K562 (cell line): ENCODE results near the gene TAF4. TPM values are rescaled to one million over a fixed set of nuclear protein-coding genes. Genes with fewer than 3 reads are reported as not detected.
A peak's percentile ranks its signal among the peaks of the same experiment; 100 is the strongest.

Source experiments
- BACH1 ChIP-seq: fragments of 200-800 bp; sonication (Bioruptor generic); IDR thresholded peaks from 2 replicates; pipeline ENCODE4 v1.6.1; 2016; ENCODE audit warnings: missing genetic modification characterization, missing compliant biosample characterization
- CBX8 ChIP-seq: fragments of 200-600 bp; sonication (generic); IDR thresholded peaks from 2 replicates; pipeline ENCODE4 v1.6.1; 2012; ENCODE audit warnings: borderline replicate concordance, mixed run types, low read depth, mild to moderate bottlenecking, moderate library complexity, mixed read lengths, low read length, control low read depth, inconsistent platforms; ENCODE audit not compliant: poor library complexity, severe bottlenecking; ENCODE audit errors: extremely low read depth
- E2F6 ChIP-seq, 2 experiments: IDR thresholded peaks; 2 replicates each; pipeline ENCODE4 v1.6.1; 2011; ENCODE audit warnings: borderline replicate concordance in 1 of 2, control low read depth in 1 of 2, low read depth in 1 of 2, low read length in 1 of 2, mild to moderate bottlenecking in 1 of 2, mixed read lengths in 1 of 2, moderate library complexity in 1 of 2; ENCODE audit not compliant: insufficient read depth in 1 of 2, insufficient read length in 1 of 2, poor library complexity in 1 of 2, severe bottlenecking in 1 of 2; ENCODE audit errors: extremely low read depth in 1 of 2
- FOXK2 ChIP-seq, 2 experiments: fragments of 450-650 bp; IDR thresholded peaks in 1 of 2; conservative IDR thresholded peaks in 1 of 2; 2 replicates each; pipeline ENCODE4 v1.6.1; 2016; ENCODE audit warnings: low read depth in 2 of 2, mild to moderate bottlenecking in 1 of 2
- GABPB2 ChIP-seq: fragments of 250-450 bp; sonication (Bioruptor Pico); conservative IDR thresholded peaks from 2 replicates; pipeline ENCODE4 v1.5.1; 2021; ENCODE audit warnings: mild to moderate bottlenecking
- GATAD2A ChIP-seq: fragments of 450-650 bp; IDR thresholded peaks from 2 replicates; pipeline ENCODE4 v1.6.1; 2017
- GATAD2B ChIP-seq: fragments of 450-650 bp; IDR thresholded peaks from 2 replicates; pipeline ENCODE4 v1.6.1; 2017; ENCODE audit warnings: mild to moderate bottlenecking, borderline replicate concordance
- MYC ChIP-seq, 2 experiments: fragments of 250-450 bp in 1 of 2; sonication (Bioruptor Pico) in 1 of 2; IDR thresholded peaks; 2 replicates each; pipeline versions ENCODE4 v1.5.1 to v1.6.1; 2012 to 2021; ENCODE audit warnings: low read depth in 2 of 2, borderline replicate concordance in 1 of 2, improper control_type of control experiment in 1 of 2, low read length in 1 of 2, mild to moderate bottlenecking in 1 of 2, moderate library complexity in 1 of 2
- NFE2 ChIP-seq: IDR thresholded peaks from 2 replicates; pipeline ENCODE4 v1.6.1; 2014; ENCODE audit warnings: antibody characterized with exemption, low read depth
- POU5F1 ChIP-seq: fragments of 150-350 bp; IDR thresholded peaks from 2 replicates; pipeline ENCODE4 v1.6.1; 2014; ENCODE audit warnings: borderline replicate concordance, low read length, low read depth, mild to moderate bottlenecking; ENCODE audit not compliant: partially characterized antibody
- PTTG1 ChIP-seq: fragments of 450-650 bp; IDR thresholded peaks from 2 replicates; pipeline ENCODE4 v1.6.1; 2016; ENCODE audit warnings: low read depth, mild to moderate bottlenecking, missing genetic modification characterization, missing compliant biosample characterization
- RBFOX2 ChIP-seq: fragments of 200-400 bp; formaldehyde crosslinking; IDR thresholded peaks from 2 replicates; pipeline ENCODE4 v1.6.1; 2017; ENCODE audit warnings: low read depth, mild to moderate bottlenecking, low read length, moderate library complexity
- RBM25 ChIP-seq: fragments of 200-400 bp; formaldehyde crosslinking; IDR thresholded peaks from 2 replicates; pipeline ENCODE4 v1.6.1; 2018; ENCODE audit warnings: low read length, low read depth, moderate library complexity; ENCODE audit not compliant: severe bottlenecking
- SIRT6 ChIP-seq: IDR thresholded peaks from one replicate; pipeline ENCODE4 v1.6.1; 2012; ENCODE audit warnings: low read depth, mild to moderate bottlenecking, control low read depth, inconsistent platforms, low read length, moderate library complexity
- SMARCA4 ChIP-seq: fragments of 450-650 bp; IDR thresholded peaks from 2 replicates; pipeline ENCODE4 v1.6.1; 2016
- SRSF7 ChIP-seq: fragments of 200-400 bp; formaldehyde crosslinking; optimal IDR thresholded peaks from 2 replicates; pipeline ENCODE3; 2017; ENCODE audit warnings: mild to moderate bottlenecking, low read depth, low read length
- ZBTB7A ChIP-seq: IDR thresholded peaks from 2 replicates; pipeline ENCODE4 v1.6.1; 2011; ENCODE audit warnings: low read depth, mild to moderate bottlenecking, low read length, moderate library complexity, borderline replicate concordance; ENCODE audit not compliant: control insufficient read depth
- ZNF436 ChIP-seq: fragments of 250-450, 450-650 bp; sonication (Bioruptor Pico); formaldehyde crosslinking; IDR thresholded peaks from 2 replicates; pipeline ENCODE4 v1.7.0; 2020; ENCODE audit warnings: mild to moderate bottlenecking
- polyA plus RNA-seq, 8 experiments: library from polyadenylated mRNA; depleted of rRNA in 4 of 8; stranded (reverse) in 5 of 8; unstranded in 3 of 8; fragments of >200 nt; fragmentation: Nextera tagmentation in 2 of 8; fragmentation: Illumina TruSeq in 1 of 8; extraction: Ambion mirVana in 2 of 8; extraction: Trizol in 1 of 8; gene quantifications; 2 replicates each; pipeline versions ENCODE4 v1.2.1 to v1.2.3, GENCODE V29; 2011 to 2014; ENCODE audit warnings: inconsistent platforms in 1 of 8, missing spikeins in 1 of 8
- total RNA-seq, 7 experiments: library from RNA; depleted of rRNA in 6 of 7; stranded (reverse); fragments of >200 nt in 6 of 7; fragmentation: Illumina TruSeq in 2 of 7; extraction: Trizol in 2 of 7; gene quantifications; 2 replicates each; pipeline versions ENCODE4 v1.2.1 to v1.2.3, GENCODE V29; 2011 to 2021; ENCODE audit warnings: low replicate concordance in 1 of 7
- TF ChIP-seq, protein P1 (sequence below): fragments of 450-650 bp; IDR thresholded peaks from 2 replicates; pipeline ENCODE4 v1.6.1; 2014; ENCODE audit warnings: low read depth, mild to moderate bottlenecking, moderate library complexity, borderline replicate concordance
- TF ChIP-seq, protein P2 (sequence below): fragments of 150-350 bp; conservative IDR thresholded peaks from 2 replicates; pipeline ENCODE4 v1.6.1; 2014; ENCODE audit warnings: low read length

Gene TAF4
- total and polyA plus RNA-seq, 9 of the 15 experiments (the other 6 are each of a cell fraction or from before 2014, with no cell fraction given) = 0.44 to 28.3 (median 5.6) TPM

DNA sequence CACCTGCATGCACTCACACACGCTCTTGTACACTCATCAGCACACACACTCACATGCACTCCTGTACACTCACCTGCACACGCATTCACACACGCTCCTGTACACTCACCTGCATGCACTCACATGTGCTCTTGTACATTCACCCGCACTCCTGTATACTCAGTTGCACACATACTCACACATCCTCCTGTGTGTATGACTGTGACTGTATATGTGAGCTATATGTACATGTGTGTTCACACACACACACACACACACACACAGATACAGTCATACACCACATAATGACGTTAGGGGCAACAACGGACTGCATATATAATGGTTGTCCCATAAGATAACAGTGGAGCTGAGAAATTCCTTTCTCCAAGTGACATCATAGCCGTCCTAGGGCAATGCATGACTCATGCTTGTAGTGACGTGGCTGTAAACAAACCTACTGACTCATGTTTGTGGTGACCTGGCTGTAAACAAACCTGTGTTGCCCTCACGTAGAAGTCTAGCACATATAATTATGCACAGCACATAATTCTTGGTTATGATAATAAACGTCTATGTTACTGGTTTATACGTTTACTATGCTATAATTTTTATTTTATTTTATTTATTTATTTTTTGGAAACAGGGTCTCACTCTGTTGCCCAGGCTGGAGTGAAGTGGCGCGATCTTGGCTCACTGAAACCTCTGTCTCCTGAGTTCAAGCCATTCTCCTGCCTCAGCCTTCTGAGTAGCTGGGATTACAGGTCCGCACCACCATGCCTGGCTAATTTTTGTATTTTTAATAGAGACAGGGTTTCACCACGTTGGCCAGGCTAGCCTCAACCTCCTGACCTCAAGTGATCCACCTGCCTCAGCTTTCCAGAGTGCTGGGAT lies 22.8 kb upstream of the TAF4 start (continued):
- TF ChIP-seq, protein P1, sequence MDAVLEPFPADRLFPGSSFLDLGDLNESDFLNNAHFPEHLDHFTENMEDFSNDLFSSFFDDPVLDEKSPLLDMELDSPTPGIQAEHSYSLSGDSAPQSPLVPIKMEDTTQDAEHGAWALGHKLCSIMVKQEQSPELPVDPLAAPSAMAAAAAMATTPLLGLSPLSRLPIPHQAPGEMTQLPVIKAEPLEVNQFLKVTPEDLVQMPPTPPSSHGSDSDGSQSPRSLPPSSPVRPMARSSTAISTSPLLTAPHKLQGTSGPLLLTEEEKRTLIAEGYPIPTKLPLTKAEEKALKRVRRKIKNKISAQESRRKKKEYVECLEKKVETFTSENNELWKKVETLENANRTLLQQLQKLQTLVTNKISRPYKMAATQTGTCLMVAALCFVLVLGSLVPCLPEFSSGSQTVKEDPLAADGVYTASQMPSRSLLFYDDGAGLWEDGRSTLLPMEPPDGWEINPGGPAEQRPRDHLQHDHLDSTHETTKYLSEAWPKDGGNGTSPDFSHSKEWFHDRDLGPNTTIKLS = peak; percentile 95
- TF ChIP-seq, protein P2, sequence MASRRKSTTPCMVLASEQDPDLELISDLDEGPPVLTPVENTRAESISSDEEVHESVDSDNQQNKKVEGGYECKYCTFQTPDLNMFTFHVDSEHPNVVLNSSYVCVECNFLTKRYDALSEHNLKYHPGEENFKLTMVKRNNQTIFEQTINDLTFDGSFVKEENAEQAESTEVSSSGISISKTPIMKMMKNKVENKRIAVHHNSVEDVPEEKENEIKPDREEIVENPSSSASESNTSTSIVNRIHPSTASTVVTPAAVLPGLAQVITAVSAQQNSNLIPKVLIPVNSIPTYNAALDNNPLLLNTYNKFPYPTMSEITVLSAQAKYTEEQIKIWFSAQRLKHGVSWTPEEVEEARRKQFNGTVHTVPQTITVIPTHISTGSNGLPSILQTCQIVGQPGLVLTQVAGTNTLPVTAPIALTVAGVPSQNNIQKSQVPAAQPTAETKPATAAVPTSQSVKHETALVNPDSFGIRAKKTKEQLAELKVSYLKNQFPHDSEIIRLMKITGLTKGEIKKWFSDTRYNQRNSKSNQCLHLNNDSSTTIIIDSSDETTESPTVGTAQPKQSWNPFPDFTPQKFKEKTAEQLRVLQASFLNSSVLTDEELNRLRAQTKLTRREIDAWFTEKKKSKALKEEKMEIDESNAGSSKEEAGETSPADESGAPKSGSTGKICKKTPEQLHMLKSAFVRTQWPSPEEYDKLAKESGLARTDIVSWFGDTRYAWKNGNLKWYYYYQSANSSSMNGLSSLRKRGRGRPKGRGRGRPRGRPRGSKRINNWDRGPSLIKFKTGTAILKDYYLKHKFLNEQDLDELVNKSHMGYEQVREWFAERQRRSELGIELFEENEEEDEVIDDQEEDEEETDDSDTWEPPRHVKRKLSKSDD = no peak
- TF ChIP-seq BACH1 (tag) = peak; percentile 79
- TF ChIP-seq POU5F1 = no peak
- peak; percentile 81 to 93 for TF ChIP-seq FOXK2 (conservative IDR thresholded peaks at IDR 0.05 in 1 of 2, IDR thresholded peaks at IDR 0.05 in 1 of 2; ENCODE audit: low read depth in 2 of 2)
- no peak for TF ChIP-seq GABPB2 (CRISPR knock-in tag)
- no peak for TF ChIP-seq RBFOX2
- no peak for TF ChIP-seq GATAD2A
- no peak for TF ChIP-seq PTTG1
- no peak for TF ChIP-seq SIRT6
- TF ChIP-seq GATAD2B = no peak
- TF ChIP-seq SRSF7 = no peak
- TF ChIP-seq MYC (IDR thresholded peaks at IDR 0.05; ENCODE audit: low read depth, low read length) = no peak
- no peak for TF ChIP-seq MYC (CRISPR knock-in tag; IDR thresholded peaks at IDR 0.05; ENCODE audit: borderline replicate concordance, low read depth)
- no peak for TF ChIP-seq ZBTB7A
- no peak for TF ChIP-seq ZNF436 (CRISPR knock-in tag)
- peak; percentile 79 for TF ChIP-seq SMARCA4
- peak; percentile 74 for TF ChIP-seq NFE2
- TF ChIP-seq RBM25 = no peak
- no peak for TF ChIP-seq CBX8
- no peak for TF ChIP-seq E2F6 (IDR thresholded peaks at IDR 0.05; ENCODE audit: borderline replicate concordance in 1 of 2, extremely low read depth in 1 of 2, insufficient read depth in 1 of 2, insufficient read length in 1 of 2, low read depth in 1 of 2, low read length in 1 of 2, poor library complexity in 1 of 2, severe bottlenecking in 1 of 2)
